Fibroblast of lung (primary cell): ENCODE measurements around the gene CCDC192.

Experiments
- EZH2 ChIP-seq: IDR thresholded peaks from 2 replicates; pipeline ENCODE4 v1.5.1; 2012; ENCODE audit warnings: low read length, control low read depth, mild to moderate bottlenecking; ENCODE audit errors: missing control alignments
- TF ChIP-seq, protein P1 (sequence below), 2 donors: IDR thresholded peaks in 1 of 2; conservative IDR thresholded peaks in 1 of 2; 1 replicate in 1 of 2; 2 replicates in 1 of 2; pipeline ENCODE4 v1.5.1; 2011 to 2012; ENCODE audit warnings: low read length in 2 of 2, control low read depth in 1 of 2, inconsistent platforms in 1 of 2, low read depth in 1 of 2, mild to moderate bottlenecking in 1 of 2

DNA sequence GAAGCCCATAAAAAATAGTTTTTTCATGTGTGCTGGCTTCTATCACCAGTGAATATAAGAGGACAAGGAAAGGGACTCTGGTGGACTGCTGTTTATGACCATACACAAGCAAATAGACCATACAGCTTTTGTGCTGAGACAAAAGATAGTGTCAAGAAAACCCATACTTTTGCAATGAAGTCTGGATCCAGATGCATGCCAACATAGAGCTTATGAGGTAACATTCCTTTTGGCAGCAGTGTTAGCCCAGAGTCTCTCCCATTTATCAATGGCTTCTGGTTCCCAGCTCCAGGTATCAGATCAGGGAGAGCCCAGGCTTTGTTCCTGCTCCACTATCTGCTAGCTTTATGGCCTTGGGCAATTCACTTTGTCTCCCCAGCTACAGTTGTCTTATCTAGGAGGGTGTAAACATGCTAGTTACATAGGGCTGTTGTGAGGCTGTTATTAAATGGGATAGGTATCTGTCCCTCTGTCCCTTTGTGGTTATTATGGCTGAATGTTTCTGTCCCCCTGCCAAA lies 55.6 kb downstream of the CCDC192 start:
- TF ChIP-seq, protein P1, sequence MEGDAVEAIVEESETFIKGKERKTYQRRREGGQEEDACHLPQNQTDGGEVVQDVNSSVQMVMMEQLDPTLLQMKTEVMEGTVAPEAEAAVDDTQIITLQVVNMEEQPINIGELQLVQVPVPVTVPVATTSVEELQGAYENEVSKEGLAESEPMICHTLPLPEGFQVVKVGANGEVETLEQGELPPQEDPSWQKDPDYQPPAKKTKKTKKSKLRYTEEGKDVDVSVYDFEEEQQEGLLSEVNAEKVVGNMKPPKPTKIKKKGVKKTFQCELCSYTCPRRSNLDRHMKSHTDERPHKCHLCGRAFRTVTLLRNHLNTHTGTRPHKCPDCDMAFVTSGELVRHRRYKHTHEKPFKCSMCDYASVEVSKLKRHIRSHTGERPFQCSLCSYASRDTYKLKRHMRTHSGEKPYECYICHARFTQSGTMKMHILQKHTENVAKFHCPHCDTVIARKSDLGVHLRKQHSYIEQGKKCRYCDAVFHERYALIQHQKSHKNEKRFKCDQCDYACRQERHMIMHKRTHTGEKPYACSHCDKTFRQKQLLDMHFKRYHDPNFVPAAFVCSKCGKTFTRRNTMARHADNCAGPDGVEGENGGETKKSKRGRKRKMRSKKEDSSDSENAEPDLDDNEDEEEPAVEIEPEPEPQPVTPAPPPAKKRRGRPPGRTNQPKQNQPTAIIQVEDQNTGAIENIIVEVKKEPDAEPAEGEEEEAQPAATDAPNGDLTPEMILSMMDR (conservative IDR thresholded peaks at IDR 0.05 in 1 of 2, IDR thresholded peaks at IDR 0.05 in 1 of 2; ENCODE audit: low read depth in 1 of 2, low read length in 2 of 2), result no peak
- TF ChIP-seq EZH2, result no peak
